Liver (tissue), 9 donors: ENCODE results near the gene CALHM3. TPM values are rescaled to one million over a fixed set of nuclear protein-coding genes. Genes with fewer than 3 reads are reported as not detected.

ENCODE experiments used
- DNase-seq: peaks from one replicate; pipeline ENCODE4 v3.0.0-alpha.2; 2017; ENCODE audit warnings: low spot score
- H3K27ac ChIP-seq, 2 donors: one replicate each; pipeline ENCODE4 v1.7.0; 2013; ENCODE audit warnings: inconsistent platforms in 2 of 2, low read length in 2 of 2, control low read depth in 1 of 2, low read depth in 1 of 2, mild to moderate bottlenecking in 1 of 2
- H3K27me3 ChIP-seq, 4 donors: one replicate each; pipeline versions ENCODE4 v1.6.1 to v1.7.0; 2013; ENCODE audit warnings: low read length in 3 of 4, inconsistent platforms in 1 of 4, mild to moderate bottlenecking in 1 of 4, moderate library complexity in 1 of 4; ENCODE audit not compliant: control insufficient read depth in 4 of 4, insufficient read depth in 4 of 4
- H3K36me3 ChIP-seq, 4 donors: one replicate each; pipeline versions ENCODE4 v1.6.1 to v1.7.0; 2013; ENCODE audit warnings: low read length in 3 of 4, mild to moderate bottlenecking in 3 of 4, low read depth in 1 of 4, moderate library complexity in 1 of 4; ENCODE audit not compliant: control insufficient read depth in 4 of 4, insufficient read depth in 3 of 4
- H3K4me1 ChIP-seq, 4 donors: one replicate each; pipeline versions ENCODE4 v1.6.1 to v1.7.0; 2013; ENCODE audit warnings: low read length in 3 of 4, mild to moderate bottlenecking in 3 of 4, moderate library complexity in 1 of 4; ENCODE audit not compliant: control insufficient read depth in 4 of 4, insufficient read depth in 4 of 4
- H3K4me3 ChIP-seq, 3 donors: one replicate each; pipeline versions ENCODE4 v1.6.1 to v1.7.0; 2013; ENCODE audit warnings: low read length in 3 of 3, control low read depth in 1 of 3, low read depth in 1 of 3, mild to moderate bottlenecking in 1 of 3
- H3K9ac ChIP-seq, 2 donors: one replicate each; pipeline ENCODE4 v1.7.0; 2013; ENCODE audit warnings: low read length in 2 of 2, mild to moderate bottlenecking in 2 of 2, moderate library complexity in 2 of 2, control low read depth in 1 of 2, low read depth in 1 of 2
- H3K9me3 ChIP-seq, 4 donors: one replicate each; pipeline versions ENCODE4 v1.6.1 to v1.7.0; 2013; ENCODE audit warnings: low read length in 3 of 4; ENCODE audit not compliant: control insufficient read depth in 4 of 4
- EGR1 ChIP-seq, 2 donors: IDR thresholded peaks; 2 replicates each; pipeline ENCODE4 v1.6.1; 2016 to 2018; ENCODE audit warnings: antibody characterized with exemption in 2 of 2, low read depth in 2 of 2
- FOXA1 ChIP-seq: IDR thresholded peaks from 2 replicates; pipeline ENCODE4 v1.6.1; 2016; ENCODE audit warnings: antibody characterized with exemption
- FOXA2 ChIP-seq: IDR thresholded peaks from 2 replicates; pipeline ENCODE4 v1.6.1; 2016; ENCODE audit warnings: antibody characterized with exemption
- GABPA ChIP-seq, 2 donors: IDR thresholded peaks in 1 of 2; conservative IDR thresholded peaks in 1 of 2; 2 replicates each; pipeline ENCODE4 v1.6.1; 2016; ENCODE audit warnings: antibody characterized with exemption in 2 of 2, mild to moderate bottlenecking in 1 of 2, moderate library complexity in 1 of 2
- HNF4A ChIP-seq, 2 donors: conservative IDR thresholded peaks; 2 replicates each; pipeline ENCODE4 v1.6.1; 2016; ENCODE audit warnings: antibody characterized with exemption in 2 of 2, mild to moderate bottlenecking in 2 of 2
- HNF4G ChIP-seq: IDR thresholded peaks from 2 replicates; pipeline ENCODE4 v1.6.1; 2016; ENCODE audit warnings: antibody characterized with exemption
- JUND ChIP-seq, 2 donors: IDR thresholded peaks; 2 replicates each; pipeline ENCODE4 v1.6.1; 2016; ENCODE audit warnings: antibody characterized with exemption in 2 of 2
- NR2F2 ChIP-seq: IDR thresholded peaks from 2 replicates; pipeline ENCODE4 v1.6.1; 2016; ENCODE audit warnings: antibody characterized with exemption
- RAD21 ChIP-seq, 2 donors: IDR thresholded peaks; 2 replicates each; pipeline ENCODE4 v1.6.1; 2016; ENCODE audit warnings: antibody characterized with exemption in 2 of 2, mild to moderate bottlenecking in 2 of 2
- RXRA ChIP-seq, 2 donors: IDR thresholded peaks; 2 replicates each; pipeline ENCODE4 v1.6.1; 2017 to 2018; ENCODE audit warnings: antibody characterized with exemption in 2 of 2, mild to moderate bottlenecking in 1 of 2
- SP1 ChIP-seq: IDR thresholded peaks from 2 replicates; pipeline ENCODE4 v1.6.1; 2018; ENCODE audit warnings: antibody characterized with exemption, mild to moderate bottlenecking
- TAF1 ChIP-seq: conservative IDR thresholded peaks from 2 replicates; pipeline ENCODE4 v1.6.1; 2016; ENCODE audit warnings: antibody characterized with exemption, mild to moderate bottlenecking
- YY1 ChIP-seq: IDR thresholded peaks from 2 replicates; pipeline ENCODE4 v1.6.1; 2016; ENCODE audit warnings: antibody characterized with exemption, mild to moderate bottlenecking
- WGBS: extraction: QIAGEN DNeasy Blood & Tissue Kit; methylation state at CpG from one replicate; pipeline ENCODE4 v1.1.7; 2013; 5-methylcytosine and 5-hydroxymethylcytosine counted together
- polyA plus RNA-seq, 2 donors: library from polyadenylated mRNA; stranded (reverse) in 1 of 2; unstranded in 1 of 2; fragments of 200-250 nt in 1 of 2; fragments of >200 nt in 1 of 2; fragmentation: Nextera tagmentation in 1 of 2; extraction: Ambion mirVana in 1 of 2; gene quantifications; one replicate each; pipeline versions ENCODE4 v1.2.1 to v1.2.3, GENCODE V29; 2013 to 2015
- total RNA-seq, 2 donors: library from RNA; depleted of rRNA; stranded (reverse); fragments of >200 nt; gene quantifications; one replicate each; pipeline ENCODE4 v1.2.3, GENCODE V29; 2014
- TF ChIP-seq, protein P1 (sequence below): IDR thresholded peaks from 2 replicates; pipeline ENCODE4 v1.6.1; 2016; ENCODE audit warnings: antibody characterized with exemption
- TF ChIP-seq, protein P2 (sequence below): IDR thresholded peaks from 2 replicates; pipeline ENCODE4 v1.6.1; 2016; ENCODE audit warnings: antibody characterized with exemption
- TF ChIP-seq, protein P3 (sequence below): IDR thresholded peaks from 2 replicates; pipeline ENCODE4 v1.6.1; 2016; ENCODE audit warnings: antibody characterized with exemption
- TF ChIP-seq, protein P4 (sequence below): fragments of 150-350 bp; IDR thresholded peaks from 2 replicates; pipeline ENCODE4 v1.5.1; 2017; ENCODE audit warnings: improper control_type of control experiment, low read depth, low read length; ENCODE audit not compliant: missing input control
- TF ChIP-seq, protein P5 (sequence below): IDR thresholded peaks from 2 replicates; pipeline ENCODE4 v1.6.1; 2016; ENCODE audit warnings: antibody characterized with exemption, mild to moderate bottlenecking
- donor health status: healthy.
- donor health status: healthy.
- donor health status: healthy.
- donor health status: healthy.
- donor health status: healthy.

CALHM3 gene
- total and polyA plus RNA-seq, 4 donors: 0.14 TPM; not detected in 3

DNA sequence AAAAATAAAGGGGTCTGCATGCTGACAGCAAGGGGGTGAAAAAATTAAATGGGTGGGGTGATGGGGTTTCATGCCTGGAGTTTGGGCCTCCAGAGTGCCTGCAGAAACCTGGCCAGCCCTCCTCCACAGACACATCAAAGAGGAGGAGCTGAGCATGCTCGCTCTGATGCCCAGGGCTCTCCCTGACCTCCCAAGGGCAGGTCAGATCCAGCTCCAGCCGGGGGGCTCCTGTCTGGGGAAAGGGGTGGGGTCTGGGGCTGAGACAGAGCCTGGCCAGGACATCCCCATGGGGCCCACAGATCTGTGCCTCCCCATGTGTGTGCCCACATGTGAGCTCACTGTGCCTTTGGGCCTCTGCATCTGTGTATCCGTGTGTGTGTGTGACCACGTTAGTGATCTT is 19.4 kb downstream of the CALHM3 start:
- no peaks in the 10 kb centered on the region for H3K27me3 ChIP-seq
- WGBS: 66% methylated on average over 4 of the region's 4 CpGs
- TF ChIP-seq EGR1 (IDR thresholded peaks at IDR 0.05; ENCODE audit: low read depth in 2 of 2) (no peak), HNF4A (conservative IDR thresholded peaks at IDR 0.05) (no peak), JUND (IDR thresholded peaks at IDR 0.05) (no peak), SP1 (no peak), FOXA1 (no peak), RAD21 (IDR thresholded peaks at IDR 0.05) (no peak), FOXA2 (no peak), HNF4G (no peak), RXRA (IDR thresholded peaks at IDR 0.05) (no peak), GABPA (IDR thresholded peaks at IDR 0.05 in 1 of 2, conservative IDR thresholded peaks at IDR 0.05 in 1 of 2) (no peak), NR2F2 (no peak), YY1 (no peak), TAF1 (no peak)
- TF ChIP-seq, protein P1, sequence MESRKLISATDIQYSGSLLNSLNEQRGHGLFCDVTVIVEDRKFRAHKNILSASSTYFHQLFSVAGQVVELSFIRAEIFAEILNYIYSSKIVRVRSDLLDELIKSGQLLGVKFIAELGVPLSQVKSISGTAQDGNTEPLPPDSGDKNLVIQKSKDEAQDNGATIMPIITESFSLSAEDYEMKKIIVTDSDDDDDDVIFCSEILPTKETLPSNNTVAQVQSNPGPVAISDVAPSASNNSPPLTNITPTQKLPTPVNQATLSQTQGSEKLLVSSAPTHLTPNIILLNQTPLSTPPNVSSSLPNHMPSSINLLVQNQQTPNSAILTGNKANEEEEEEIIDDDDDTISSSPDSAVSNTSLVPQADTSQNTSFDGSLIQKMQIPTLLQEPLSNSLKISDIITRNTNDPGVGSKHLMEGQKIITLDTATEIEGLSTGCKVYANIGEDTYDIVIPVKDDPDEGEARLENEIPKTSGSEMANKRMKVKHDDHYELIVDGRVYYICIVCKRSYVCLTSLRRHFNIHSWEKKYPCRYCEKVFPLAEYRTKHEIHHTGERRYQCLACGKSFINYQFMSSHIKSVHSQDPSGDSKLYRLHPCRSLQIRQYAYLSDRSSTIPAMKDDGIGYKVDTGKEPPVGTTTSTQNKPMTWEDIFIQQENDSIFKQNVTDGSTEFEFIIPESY: no peak
- TF ChIP-seq, protein P2, sequence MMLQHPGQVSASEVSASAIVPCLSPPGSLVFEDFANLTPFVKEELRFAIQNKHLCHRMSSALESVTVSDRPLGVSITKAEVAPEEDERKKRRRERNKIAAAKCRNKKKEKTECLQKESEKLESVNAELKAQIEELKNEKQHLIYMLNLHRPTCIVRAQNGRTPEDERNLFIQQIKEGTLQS: no peak
- TF ChIP-seq, protein P3, sequence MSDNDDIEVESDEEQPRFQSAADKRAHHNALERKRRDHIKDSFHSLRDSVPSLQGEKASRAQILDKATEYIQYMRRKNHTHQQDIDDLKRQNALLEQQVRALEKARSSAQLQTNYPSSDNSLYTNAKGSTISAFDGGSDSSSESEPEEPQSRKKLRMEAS: no peak
- TF ChIP-seq, protein P4, sequence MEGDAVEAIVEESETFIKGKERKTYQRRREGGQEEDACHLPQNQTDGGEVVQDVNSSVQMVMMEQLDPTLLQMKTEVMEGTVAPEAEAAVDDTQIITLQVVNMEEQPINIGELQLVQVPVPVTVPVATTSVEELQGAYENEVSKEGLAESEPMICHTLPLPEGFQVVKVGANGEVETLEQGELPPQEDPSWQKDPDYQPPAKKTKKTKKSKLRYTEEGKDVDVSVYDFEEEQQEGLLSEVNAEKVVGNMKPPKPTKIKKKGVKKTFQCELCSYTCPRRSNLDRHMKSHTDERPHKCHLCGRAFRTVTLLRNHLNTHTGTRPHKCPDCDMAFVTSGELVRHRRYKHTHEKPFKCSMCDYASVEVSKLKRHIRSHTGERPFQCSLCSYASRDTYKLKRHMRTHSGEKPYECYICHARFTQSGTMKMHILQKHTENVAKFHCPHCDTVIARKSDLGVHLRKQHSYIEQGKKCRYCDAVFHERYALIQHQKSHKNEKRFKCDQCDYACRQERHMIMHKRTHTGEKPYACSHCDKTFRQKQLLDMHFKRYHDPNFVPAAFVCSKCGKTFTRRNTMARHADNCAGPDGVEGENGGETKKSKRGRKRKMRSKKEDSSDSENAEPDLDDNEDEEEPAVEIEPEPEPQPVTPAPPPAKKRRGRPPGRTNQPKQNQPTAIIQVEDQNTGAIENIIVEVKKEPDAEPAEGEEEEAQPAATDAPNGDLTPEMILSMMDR: no peak
- TF ChIP-seq, protein P5, sequence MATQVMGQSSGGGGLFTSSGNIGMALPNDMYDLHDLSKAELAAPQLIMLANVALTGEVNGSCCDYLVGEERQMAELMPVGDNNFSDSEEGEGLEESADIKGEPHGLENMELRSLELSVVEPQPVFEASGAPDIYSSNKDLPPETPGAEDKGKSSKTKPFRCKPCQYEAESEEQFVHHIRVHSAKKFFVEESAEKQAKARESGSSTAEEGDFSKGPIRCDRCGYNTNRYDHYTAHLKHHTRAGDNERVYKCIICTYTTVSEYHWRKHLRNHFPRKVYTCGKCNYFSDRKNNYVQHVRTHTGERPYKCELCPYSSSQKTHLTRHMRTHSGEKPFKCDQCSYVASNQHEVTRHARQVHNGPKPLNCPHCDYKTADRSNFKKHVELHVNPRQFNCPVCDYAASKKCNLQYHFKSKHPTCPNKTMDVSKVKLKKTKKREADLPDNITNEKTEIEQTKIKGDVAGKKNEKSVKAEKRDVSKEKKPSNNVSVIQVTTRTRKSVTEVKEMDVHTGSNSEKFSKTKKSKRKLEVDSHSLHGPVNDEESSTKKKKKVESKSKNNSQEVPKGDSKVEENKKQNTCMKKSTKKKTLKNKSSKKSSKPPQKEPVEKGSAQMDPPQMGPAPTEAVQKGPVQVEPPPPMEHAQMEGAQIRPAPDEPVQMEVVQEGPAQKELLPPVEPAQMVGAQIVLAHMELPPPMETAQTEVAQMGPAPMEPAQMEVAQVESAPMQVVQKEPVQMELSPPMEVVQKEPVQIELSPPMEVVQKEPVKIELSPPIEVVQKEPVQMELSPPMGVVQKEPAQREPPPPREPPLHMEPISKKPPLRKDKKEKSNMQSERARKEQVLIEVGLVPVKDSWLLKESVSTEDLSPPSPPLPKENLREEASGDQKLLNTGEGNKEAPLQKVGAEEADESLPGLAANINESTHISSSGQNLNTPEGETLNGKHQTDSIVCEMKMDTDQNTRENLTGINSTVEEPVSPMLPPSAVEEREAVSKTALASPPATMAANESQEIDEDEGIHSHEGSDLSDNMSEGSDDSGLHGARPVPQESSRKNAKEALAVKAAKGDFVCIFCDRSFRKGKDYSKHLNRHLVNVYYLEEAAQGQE: no peak
- DNase-seq: no peak
- H3K4me3 ChIP-seq: no peak overlapping the region
- no peaks in the 10 kb centered on the region for H3K9me3 ChIP-seq
- no peak overlapping the region for H3K9ac ChIP-seq
- H3K4me1 ChIP-seq: no peaks in the 10 kb centered on the region
- H3K36me3 ChIP-seq: no peaks in the 10 kb centered on the region
- H3K27ac ChIP-seq: no peak overlapping the region
